Endothelial cell of umbilical vein (primary cell): ENCODE measurements around the gene AGO4. TPM values are rescaled to one million over a fixed set of nuclear protein-coding genes. Genes with fewer than 3 reads are reported as not detected.

ENCODE experiments used
- BruUV-seq: library from RNA; stranded (reverse); fragments of 400-500 nt; replicated peaks from 2 replicates; lab custom pipeline; 2021; lab: Mats Ljungman, UMichigan
- CTCF ChIA-PET: fragments of 300-600, 350-600 bp; sonication (Branson Sonifier 250); formaldehyde crosslinking; loops from one replicate; lab custom pipeline; 2021; ENCODE audit warnings: antibody characterized with exemption, inconsistent platforms; lab: Charles Lee
- POLR2A ChIA-PET: fragments of 300-600, 350-600 bp; sonication (Branson Sonifier 250); formaldehyde crosslinking; loops from one replicate; lab custom pipeline; 2021; ENCODE audit warnings: antibody characterized with exemption, inconsistent platforms; lab: Charles Lee
- DNase-seq: peaks from one replicate; pipeline ENCODE4 v3.0.0-alpha.2; 2011; ENCODE audit warnings: low read depth, low spot score
- FAIRE-seq: peaks from 2 replicates; lab custom pipeline; 2011; peaks lifted over from hg19 to GRCh38; lab: Jason Lieb, UNC
- H2AFZ ChIP-seq: 2 replicates; pipeline ENCODE4 v1.6.0; 2012; ENCODE audit warnings: low read depth, low read length, control low read depth, inconsistent platforms
- H3K27ac ChIP-seq: 2 replicates; pipeline ENCODE4 v1.5.1; 2011; ENCODE audit warnings: low read depth, mild to moderate bottlenecking, control low read depth, low read length, moderate library complexity; ENCODE audit not compliant: insufficient read depth
- H3K27me3 ChIP-seq, 2 experiments: 2 replicates each; pipeline versions ENCODE4 v1.6.0 to v1.6.1; 2011; ENCODE audit warnings: low read length in 2 of 2, mixed read lengths in 1 of 2; ENCODE audit not compliant: control insufficient read depth in 2 of 2, insufficient read depth in 2 of 2
- H3K36me3 ChIP-seq, 2 experiments: 2 replicates in 1 of 2; 3 replicates in 1 of 2; pipeline ENCODE4 v1.5.1; 2011; ENCODE audit warnings: low read length in 2 of 2, mild to moderate bottlenecking in 1 of 2, moderate library complexity in 1 of 2; ENCODE audit not compliant: control insufficient read depth in 2 of 2, insufficient read depth in 2 of 2; ENCODE audit errors: extremely low read depth in 1 of 2
- H3K4me1 ChIP-seq: 3 replicates; pipeline ENCODE4 v1.5.1; 2011; ENCODE audit warnings: mild to moderate bottlenecking, low read length; ENCODE audit not compliant: control insufficient read depth, insufficient read depth; ENCODE audit errors: extremely low read depth
- H3K4me2 ChIP-seq: 2 replicates; pipeline ENCODE4 v1.6.1; 2011; ENCODE audit warnings: low read length, control low read depth, mixed read lengths; ENCODE audit not compliant: insufficient read depth
- H3K4me3 ChIP-seq, 3 experiments: fragments of 200-600 bp in 1 of 3; sonication (generic), shearing (Covaris generic) in 1 of 3; replicated peaks in 1 of 3; 2 replicates each; pipeline ENCODE4 v1.5.1; 2011 to 2016; ENCODE audit warnings: control low read depth in 3 of 3, low read length in 3 of 3, mild to moderate bottlenecking in 2 of 3, inconsistent platforms in 1 of 3, low read depth in 1 of 3, moderate library complexity in 1 of 3; ENCODE audit not compliant: insufficient read depth in 1 of 3
- H3K79me2 ChIP-seq: 2 replicates; pipeline ENCODE4 v1.6.0; 2012; ENCODE audit warnings: low read length, inconsistent platforms; ENCODE audit not compliant: control insufficient read depth, insufficient read depth
- H3K9ac ChIP-seq: replicated peaks from 2 replicates; pipeline ENCODE3; 2011; ENCODE audit warnings: low read length, control low read depth; ENCODE audit not compliant: insufficient read depth; ENCODE audit errors: extremely low read depth
- H3K9me1 ChIP-seq: replicated peaks from 3 replicates; pipeline ENCODE4 v1.6.0; 2011; ENCODE audit warnings: mild to moderate bottlenecking, low read length; ENCODE audit not compliant: control insufficient read depth, insufficient read depth; ENCODE audit errors: extremely low read depth
- H3K9me3 ChIP-seq: replicated peaks from 2 replicates; pipeline ENCODE4 v1.5.1; 2012; ENCODE audit warnings: low read length, inconsistent platforms; ENCODE audit not compliant: control insufficient read depth, insufficient read depth
- H4K20me1 ChIP-seq: replicated peaks from 2 replicates; pipeline ENCODE3; 2011; ENCODE audit warnings: mild to moderate bottlenecking, low read length; ENCODE audit not compliant: control insufficient read depth, insufficient read depth; ENCODE audit errors: extremely low read depth
- EZH2 ChIP-seq: IDR thresholded peaks from 2 replicates; pipeline ENCODE4 v1.6.1; 2012; ENCODE audit warnings: borderline replicate concordance, low read depth, mild to moderate bottlenecking, moderate library complexity, low read length, inconsistent platforms; ENCODE audit not compliant: severe bottlenecking
- FOS ChIP-seq: IDR thresholded peaks from 2 replicates; pipeline ENCODE4 v1.6.1; 2011; ENCODE audit warnings: mild to moderate bottlenecking, low read length, moderate library complexity, borderline replicate concordance; ENCODE audit not compliant: insufficient read depth
- JUN ChIP-seq: IDR thresholded peaks from 2 replicates; pipeline ENCODE4 v1.6.1; 2011; ENCODE audit warnings: borderline replicate concordance, low read depth; ENCODE audit not compliant: insufficient read length, insufficient read depth
- MYC ChIP-seq: IDR thresholded peaks from one replicate; pipeline ENCODE4 v1.6.1; 2011; ENCODE audit warnings: mild to moderate bottlenecking, low read depth, low read length
- POLR2AphosphoS5 ChIP-seq: IDR thresholded peaks from 2 replicates; pipeline ENCODE4 v1.6.1; 2012; ENCODE audit warnings: low read depth, mild to moderate bottlenecking, control low read depth, low read length, moderate library complexity; ENCODE audit not compliant: insufficient read depth
- dilution Hi-C: fragments of 300-500 bp; cut with MboI; formaldehyde crosslinking; loops from one replicate; pipeline ENCODE4 v1.15.0; 2019; ENCODE audit warnings: low sequenced_read_pairs; ENCODE audit not compliant: extremely low pct_ligation_motif_present
- intact Hi-C: fragments of 100-400 bp; cut with micrococcal nuclease; formaldehyde crosslinking; loops from one replicate; pipeline ENCODE4 v1.10.0; 2022
- polyA plus RNA-seq, 4 experiments: library from polyadenylated mRNA; depleted of rRNA in 3 of 4; stranded (reverse) in 3 of 4; unstranded in 1 of 4; fragments of >200 nt; gene quantifications; 2 replicates each; pipeline versions ENCODE4 v1.2.1 to v1.2.3, GENCODE V29; 2011 to 2012; ENCODE audit warnings: missing spikeins in 1 of 4
- total RNA-seq: library from RNA; stranded (reverse); gene quantifications from 2 replicates; pipeline ENCODE4 v1.2.3, GENCODE V29; 2021
- TF ChIP-seq, protein P1 (sequence below): IDR thresholded peaks from 2 replicates; pipeline ENCODE4 v1.6.1; 2011; ENCODE audit not compliant: insufficient read depth, insufficient read length
- TF ChIP-seq, protein P2 (sequence below), 2 donors: IDR thresholded peaks; 1 replicate in 1 of 2; 2 replicates in 1 of 2; pipeline ENCODE4 v1.5.1; 2011; ENCODE audit warnings: low read length in 2 of 2, mild to moderate bottlenecking in 2 of 2, moderate library complexity in 2 of 2, control low read depth in 1 of 2, inconsistent platforms in 1 of 2, low read depth in 1 of 2; ENCODE audit not compliant: insufficient read depth in 1 of 2; ENCODE audit errors: extremely low read depth in 1 of 2

The AGO4 gene
- total and polyA plus RNA-seq, 2 donors (not counting 3 experiments of a cell fraction or from before 2014, with no cell fraction given) = 11.1 to 19.8 TPM

DNA sequence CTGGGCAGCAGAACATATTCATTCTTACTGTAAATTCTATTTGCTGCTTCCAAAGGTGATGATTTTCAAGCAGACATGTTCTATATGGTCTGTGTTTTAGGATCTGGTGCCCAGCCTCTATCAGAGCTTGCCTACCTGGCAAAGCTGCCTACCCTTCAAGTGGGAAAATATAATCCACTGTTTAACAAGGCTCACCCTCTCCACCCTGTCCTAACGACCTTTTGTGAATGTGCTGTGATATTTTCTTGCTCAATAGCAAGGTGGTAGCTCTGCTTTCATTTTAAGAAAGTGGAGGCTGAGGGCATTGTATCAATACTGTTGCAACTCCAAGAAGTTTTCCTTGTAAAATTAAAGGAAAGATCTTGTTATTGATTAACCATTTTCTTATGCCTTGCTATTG is 49.1 kb downstream of the AGO4 start:
- no peaks in the 10 kb centered on the region for H3K9me3 ChIP-seq
- intact Hi-C loops = no loop called here
- BruUV-seq = no TSS peak
- no peaks in the 10 kb centered on the region for H3K27me3 ChIP-seq
- no peaks in the 10 kb centered on the region for H3K4me1 ChIP-seq
- DNase-seq = no peak
- H3K4me3 ChIP-seq = no peak overlapping the region
- ChIA-PET POLR2A (no interaction called here), CTCF (interaction anchor here (0.6 to 0.9 kb wide), 2 partner anchors 35 to 278 kb away, joined by 4 to 6 read pairs; no protein-coding TSS in a partner anchor)
- H2AFZ ChIP-seq = no peak overlapping the region
- H3K4me2 ChIP-seq = no peak overlapping the region
- no peaks in the 10 kb centered on the region for H4K20me1 ChIP-seq
- no peaks in the 10 kb centered on the region for H3K79me2 ChIP-seq
- no peak overlapping the region for H3K9ac ChIP-seq
- no peak for FAIRE-seq
- dilution Hi-C loops = no loop called here
- TF ChIP-seq MYC (no peak), EZH2 (no peak), FOS (no peak), POLR2AphosphoS5 (no peak), JUN (no peak)
- TF ChIP-seq, protein P1, sequence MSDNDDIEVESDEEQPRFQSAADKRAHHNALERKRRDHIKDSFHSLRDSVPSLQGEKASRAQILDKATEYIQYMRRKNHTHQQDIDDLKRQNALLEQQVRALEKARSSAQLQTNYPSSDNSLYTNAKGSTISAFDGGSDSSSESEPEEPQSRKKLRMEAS = no peak
- TF ChIP-seq, protein P2, sequence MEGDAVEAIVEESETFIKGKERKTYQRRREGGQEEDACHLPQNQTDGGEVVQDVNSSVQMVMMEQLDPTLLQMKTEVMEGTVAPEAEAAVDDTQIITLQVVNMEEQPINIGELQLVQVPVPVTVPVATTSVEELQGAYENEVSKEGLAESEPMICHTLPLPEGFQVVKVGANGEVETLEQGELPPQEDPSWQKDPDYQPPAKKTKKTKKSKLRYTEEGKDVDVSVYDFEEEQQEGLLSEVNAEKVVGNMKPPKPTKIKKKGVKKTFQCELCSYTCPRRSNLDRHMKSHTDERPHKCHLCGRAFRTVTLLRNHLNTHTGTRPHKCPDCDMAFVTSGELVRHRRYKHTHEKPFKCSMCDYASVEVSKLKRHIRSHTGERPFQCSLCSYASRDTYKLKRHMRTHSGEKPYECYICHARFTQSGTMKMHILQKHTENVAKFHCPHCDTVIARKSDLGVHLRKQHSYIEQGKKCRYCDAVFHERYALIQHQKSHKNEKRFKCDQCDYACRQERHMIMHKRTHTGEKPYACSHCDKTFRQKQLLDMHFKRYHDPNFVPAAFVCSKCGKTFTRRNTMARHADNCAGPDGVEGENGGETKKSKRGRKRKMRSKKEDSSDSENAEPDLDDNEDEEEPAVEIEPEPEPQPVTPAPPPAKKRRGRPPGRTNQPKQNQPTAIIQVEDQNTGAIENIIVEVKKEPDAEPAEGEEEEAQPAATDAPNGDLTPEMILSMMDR (IDR thresholded peaks at IDR 0.05; ENCODE audit: extremely low read depth in 1 of 2, insufficient read depth in 1 of 2, low read depth in 1 of 2, low read length in 2 of 2) = no peak
- H3K36me3 ChIP-seq = peaks cover 3 to 7% of the 10 kb centered on the region in 2 experiments
- H3K9me1 ChIP-seq = no peaks in the 10 kb centered on the region
- H3K27ac ChIP-seq = no peak overlapping the region
